GM21723 (cell line): Measurements from ENCODE around the gene AP1AR.

ENCODE experiments used
- ATAC-seq: cut with Tn5 transposase; IDR thresholded peaks from one replicate; pipeline ENCODE4 v1.9.1; 2021; ENCODE audit warnings: mild to moderate bottlenecking, moderate library complexity; ENCODE audit not compliant: unreplicated experiment

AP1AR gene

GRCh38 chr4:112222219-112222955 lies 9.2 kb upstream of the AP1AR start:
- no peak for ATAC-seq

- no peak for ATAC-seq
These were observed 6.4 kb upstream of the AP1AR start for GRCh38 chr4:112225157-112225556.

DNA sequence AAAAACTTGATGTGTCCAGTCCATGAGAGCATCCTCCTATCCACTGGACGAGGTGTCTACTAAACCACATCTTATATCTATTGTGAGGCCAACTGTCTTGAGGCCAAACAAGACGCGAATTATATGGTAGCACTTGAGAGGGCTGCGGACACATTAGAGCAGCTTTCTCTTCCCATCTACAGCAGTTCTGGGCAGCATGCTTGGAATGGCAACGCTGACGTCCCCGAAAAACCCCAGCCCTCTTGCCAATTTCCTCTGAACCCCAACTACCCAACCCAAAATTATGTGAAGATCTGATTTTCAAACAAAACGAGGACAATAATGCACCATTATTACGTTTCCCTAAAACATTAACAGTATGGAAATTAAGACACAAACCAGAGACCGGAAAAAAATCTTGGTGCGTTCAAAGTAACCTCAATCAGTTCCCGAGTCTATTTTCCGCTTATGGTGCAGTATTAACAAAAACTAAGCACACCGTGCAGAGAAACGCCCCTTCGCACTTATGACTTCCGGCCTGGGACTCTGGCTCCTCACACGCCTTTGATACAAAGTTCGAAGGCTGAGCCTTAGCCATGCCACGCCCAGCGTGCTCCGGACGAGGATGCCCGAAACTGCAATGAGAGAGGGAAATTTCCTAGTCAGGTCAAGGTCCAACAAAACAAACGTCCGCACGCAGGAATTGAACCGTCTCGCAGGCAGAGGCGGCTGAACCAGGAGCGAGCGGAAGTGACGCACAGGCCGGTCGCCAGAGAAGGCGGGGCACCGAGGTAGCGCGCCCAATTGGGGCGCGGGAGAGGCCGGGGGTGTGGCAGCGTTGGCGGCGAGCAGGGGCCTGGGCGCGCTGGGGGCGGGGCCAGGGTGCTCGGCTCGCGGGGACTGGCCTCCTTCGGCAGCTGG lies 458 bp upstream of the AP1AR start:
- ATAC-seq = peak; percentile 85

- ATAC-seq = no peak
These were observed 3.5 kb downstream of the AP1AR start for GRCh38 chr4:112234952-112235609.

GRCh38 chr4:112236040-112236439 lies 4.5 kb downstream of the AP1AR start:
- no peak for ATAC-seq

DNA sequence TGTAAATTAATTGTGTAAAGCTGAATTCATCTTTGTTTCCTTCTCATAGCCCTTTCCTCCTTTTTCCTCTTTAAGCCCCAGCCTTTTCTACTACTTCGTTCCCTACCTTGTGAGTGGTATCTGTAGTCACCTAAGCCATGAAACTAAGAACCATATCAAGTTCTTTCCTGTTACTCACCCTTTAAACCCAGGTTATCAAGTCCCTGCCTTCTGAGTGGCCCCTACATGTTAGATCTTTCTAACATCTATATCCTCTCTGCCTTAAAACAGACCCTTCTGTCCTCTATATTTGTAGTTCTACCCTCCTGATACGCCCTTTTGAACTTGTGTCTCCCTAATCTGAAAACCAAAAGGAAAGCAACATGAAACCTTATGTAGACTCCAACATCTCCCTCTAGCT lies 7.2 kb downstream of the AP1AR start:
- no peak for ATAC-seq

DNA sequence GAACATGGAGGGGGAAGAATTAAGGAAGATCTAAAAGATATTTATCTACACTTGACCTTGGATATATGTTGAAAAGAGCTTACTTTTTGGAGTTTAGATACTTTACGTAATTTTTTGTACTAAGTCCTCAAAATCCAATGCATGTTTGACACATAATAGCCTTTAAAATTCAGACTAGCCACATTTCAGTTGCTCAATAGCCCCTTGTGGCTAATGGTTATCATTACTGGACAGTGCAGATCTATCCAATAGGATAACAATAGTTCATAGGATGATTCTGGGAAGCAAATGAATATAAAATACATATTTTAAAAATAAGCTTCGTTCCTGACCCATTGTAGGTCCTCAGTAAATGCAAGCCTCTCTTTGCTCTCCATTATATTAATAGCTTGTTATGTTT lies 13.8 kb downstream of the AP1AR start:
- no peak for ATAC-seq

- no peak for ATAC-seq
These were observed 15.4 kb downstream of the AP1AR start for GRCh38 chr4:112247021-112247420.

- ATAC-seq = no peak
These were observed 19.5 kb downstream of the AP1AR start for GRCh38 chr4:112251019-112251643.

DNA sequence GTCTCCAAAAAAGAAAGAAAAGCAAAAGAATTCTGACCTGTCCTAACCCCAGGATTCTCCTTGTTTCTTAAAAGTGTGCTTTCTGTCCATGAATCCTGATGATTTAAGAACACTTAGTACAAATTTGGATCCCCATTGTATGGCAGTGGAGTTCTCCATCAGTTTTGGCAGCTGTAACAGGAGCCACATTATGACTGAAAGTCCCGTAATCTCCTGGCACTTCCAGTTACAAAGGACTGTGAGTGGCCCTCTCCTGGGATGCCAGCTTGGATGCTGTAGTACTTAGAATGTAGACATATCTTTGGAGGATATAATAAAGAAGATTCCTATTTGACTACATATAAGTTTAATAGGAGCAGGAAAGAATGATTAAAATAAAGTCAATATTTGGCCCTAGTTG lies 20.6 kb downstream of the AP1AR start:
- ATAC-seq = no peak

- no peak for ATAC-seq
These were observed 21.9 kb downstream of the AP1AR start for GRCh38 chr4:112253382-112254000.

GRCh38 chr4:112257098-112257497 lies 25.5 kb downstream of the AP1AR start:
- no peak for ATAC-seq

DNA sequence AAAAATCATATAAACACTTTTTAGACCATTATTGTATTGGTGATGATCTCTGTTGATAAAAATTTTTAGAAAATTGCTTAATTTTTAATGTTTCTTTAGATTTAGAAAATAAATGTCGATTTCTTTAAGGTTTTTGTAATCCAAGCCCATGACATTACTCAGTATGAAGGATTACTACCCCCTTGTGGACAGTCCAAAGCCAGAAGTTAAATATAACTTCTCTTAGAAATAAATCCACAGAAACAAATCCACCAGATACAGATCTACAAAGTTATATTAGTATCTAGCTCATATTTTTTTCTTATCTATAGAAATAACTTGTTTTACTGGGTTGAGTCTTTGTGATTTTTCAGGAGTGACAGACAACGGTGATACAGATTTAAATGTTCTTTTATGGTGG lies 35.2 kb downstream of the AP1AR start:
- ATAC-seq = no peak

- ATAC-seq = no peak
These were observed 38.5 kb downstream of the AP1AR start for GRCh38 chr4:112270051-112270450.

DNA sequence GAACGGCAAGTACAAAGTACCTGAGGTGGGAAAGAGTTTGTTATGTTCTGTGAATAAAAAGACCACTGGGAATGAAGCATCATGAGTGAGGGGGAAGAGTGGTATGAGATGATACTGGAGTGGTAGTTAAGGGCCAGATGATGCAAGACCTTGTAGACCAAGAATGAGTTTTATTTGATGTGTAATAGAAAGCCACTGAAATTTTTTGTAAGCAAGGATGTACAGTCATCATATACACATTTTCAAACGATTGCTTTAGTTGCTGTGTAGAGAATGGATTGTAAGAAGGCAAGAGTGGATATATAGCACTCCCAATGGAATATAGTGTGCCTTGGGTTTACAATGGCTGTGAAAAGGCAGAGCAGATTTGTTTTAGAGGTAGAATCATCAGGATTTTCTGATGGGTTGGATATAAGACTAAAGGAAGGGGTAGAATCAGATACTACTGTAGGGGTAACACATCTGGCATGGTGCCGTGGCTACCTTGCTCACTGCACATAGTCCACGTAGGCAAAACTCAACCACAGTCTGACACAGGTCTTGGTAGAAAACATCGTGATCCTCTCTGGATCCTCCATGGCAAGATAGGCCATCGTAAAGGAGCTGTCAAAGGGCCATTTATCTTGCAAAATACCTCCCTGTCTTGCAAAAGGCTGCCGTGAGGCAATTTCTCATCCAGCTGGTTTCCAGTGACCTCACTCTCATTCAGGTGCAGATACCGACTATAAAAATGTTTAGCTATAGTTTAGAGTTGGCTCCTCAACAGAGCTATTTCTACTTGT lies 39.2 kb downstream of the AP1AR start:
- no peak for ATAC-seq

- no peak for ATAC-seq
These were observed 40.7 kb downstream of the AP1AR start for GRCh38 chr4:112272292-112272691.

GRCh38 chr4:112274959-112275358 lies 43.4 kb downstream of the AP1AR start:
- ATAC-seq = no peak

- no peak for ATAC-seq
These were observed 44.5 kb downstream of the AP1AR start for GRCh38 chr4:112276113-112276512.

- no peak for ATAC-seq
These were observed 45.6 kb downstream of the AP1AR start for GRCh38 chr4:112277220-112277619.
